AML-193 (cell line): ENCODE data around the gene EXOC4.

Source experiments
- DNase-seq, 2 experiments: peaks; one replicate each; lab custom pipeline; 2025; lab: John Stamatoyannopoulos, UW

EXOC4 gene

GRCh38 chr7:133706016-133706415 is 453.1 kb downstream of the EXOC4 start:
- DNase-seq: no peak

GRCh38 chr7:133709036-133709880 is 456.4 kb downstream of the EXOC4 start:
- DNase-seq: no peak

GRCh38 chr7:133712544-133712943 is 459.7 kb downstream of the EXOC4 start:
- no peak for DNase-seq

- DNase-seq: no peak
These were observed 461.8 kb downstream of the EXOC4 start for GRCh38 chr7:133714654-133715053.

GRCh38 chr7:133718131-133718530 is 465.3 kb downstream of the EXOC4 start:
- DNase-seq: no peak

- no peak for DNase-seq
These were observed 470.2 kb downstream of the EXOC4 start for GRCh38 chr7:133723044-133723443.

GRCh38 chr7:133724148-133724547 is 471.3 kb downstream of the EXOC4 start:
- no peak for DNase-seq

GRCh38 chr7:133724694-133725093 is 471.8 kb downstream of the EXOC4 start:
- no peak for DNase-seq

- DNase-seq: no peak
These were observed 474.8 kb downstream of the EXOC4 start for GRCh38 chr7:133727476-133728214.

- no peak for DNase-seq
These were observed 477.5 kb downstream of the EXOC4 start for GRCh38 chr7:133730360-133730759.

- no peak for DNase-seq
These were observed 480.5 kb downstream of the EXOC4 start for GRCh38 chr7:133733401-133733800.

GRCh38 chr7:133735222-133735621 is 482.3 kb downstream of the EXOC4 start:
- DNase-seq: no peak

GRCh38 chr7:133739817-133740216 is 486.9 kb downstream of the EXOC4 start:
- no peak for DNase-seq

GRCh38 chr7:133741078-133741477 is 488.2 kb downstream of the EXOC4 start:
- no peak for DNase-seq

GRCh38 chr7:133741703-133742102 is 488.8 kb downstream of the EXOC4 start:
- DNase-seq: no peak

GRCh38 chr7:133742709-133743538 is 490.0 kb downstream of the EXOC4 start:
- peak; percentile 19 to 26 for DNase-seq

- no peak for DNase-seq
These were observed 491.6 kb downstream of the EXOC4 start for GRCh38 chr7:133744451-133744850.

GRCh38 chr7:133746305-133746704 is 493.4 kb downstream of the EXOC4 start:
- DNase-seq: no peak

GRCh38 chr7:133746847-133747246 is 494.0 kb downstream of the EXOC4 start:
- DNase-seq: no peak

- no peak for DNase-seq
These were observed 495.8 kb downstream of the EXOC4 start for GRCh38 chr7:133748443-133749407.

- DNase-seq: no peak
These were observed 497.4 kb downstream of the EXOC4 start for GRCh38 chr7:133750287-133750686.
